NK-92 (cell line): Measurements from ENCODE around the gene LZTS2.
"Not testable (repeated sequence)": the region's sequence is repeated elsewhere in the genome, so short reads cannot be mapped to it uniquely, and the experiment has no call there.

Source experiments
- DNase-seq: peaks from one replicate; lab custom pipeline; 2025; ENCODE audit not compliant: unreplicated experiment; lab: John Stamatoyannopoulos, UW

LZTS2 gene, protein sequence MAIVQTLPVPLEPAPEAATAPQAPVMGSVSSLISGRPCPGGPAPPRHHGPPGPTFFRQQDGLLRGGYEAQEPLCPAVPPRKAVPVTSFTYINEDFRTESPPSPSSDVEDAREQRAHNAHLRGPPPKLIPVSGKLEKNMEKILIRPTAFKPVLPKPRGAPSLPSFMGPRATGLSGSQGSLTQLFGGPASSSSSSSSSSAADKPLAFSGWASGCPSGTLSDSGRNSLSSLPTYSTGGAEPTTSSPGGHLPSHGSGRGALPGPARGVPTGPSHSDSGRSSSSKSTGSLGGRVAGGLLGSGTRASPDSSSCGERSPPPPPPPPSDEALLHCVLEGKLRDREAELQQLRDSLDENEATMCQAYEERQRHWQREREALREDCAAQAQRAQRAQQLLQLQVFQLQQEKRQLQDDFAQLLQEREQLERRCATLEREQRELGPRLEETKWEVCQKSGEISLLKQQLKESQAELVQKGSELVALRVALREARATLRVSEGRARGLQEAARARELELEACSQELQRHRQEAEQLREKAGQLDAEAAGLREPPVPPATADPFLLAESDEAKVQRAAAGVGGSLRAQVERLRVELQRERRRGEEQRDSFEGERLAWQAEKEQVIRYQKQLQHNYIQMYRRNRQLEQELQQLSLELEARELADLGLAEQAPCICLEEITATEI

DNA sequence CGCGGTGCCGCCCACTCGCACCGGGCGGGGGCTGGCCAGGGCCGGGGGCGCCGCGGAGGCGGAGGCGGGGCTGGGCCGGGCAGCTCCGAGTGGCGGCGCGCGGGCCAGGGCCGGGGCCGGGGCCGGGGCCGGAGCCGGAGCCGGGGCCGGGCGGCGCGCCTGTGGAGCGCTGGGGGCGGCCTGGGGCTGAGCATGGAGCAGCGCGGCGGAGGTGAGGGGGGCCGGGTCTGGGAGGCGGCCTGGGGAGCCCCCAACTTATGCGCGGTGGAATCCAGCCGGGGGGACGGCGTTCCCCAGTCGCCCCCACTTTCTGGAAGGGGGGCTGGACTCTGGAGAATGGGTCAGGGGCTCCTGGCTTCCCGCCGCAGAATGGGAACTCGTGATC is at the start of gene LZTS2:
Gene LZTS2 (plus strand): TSS at position 67 of the 385 bp plus-strand sequence. CDS start 2,731 bp downstream, outside the sequence.
- DNase-seq = no peak

DNA sequence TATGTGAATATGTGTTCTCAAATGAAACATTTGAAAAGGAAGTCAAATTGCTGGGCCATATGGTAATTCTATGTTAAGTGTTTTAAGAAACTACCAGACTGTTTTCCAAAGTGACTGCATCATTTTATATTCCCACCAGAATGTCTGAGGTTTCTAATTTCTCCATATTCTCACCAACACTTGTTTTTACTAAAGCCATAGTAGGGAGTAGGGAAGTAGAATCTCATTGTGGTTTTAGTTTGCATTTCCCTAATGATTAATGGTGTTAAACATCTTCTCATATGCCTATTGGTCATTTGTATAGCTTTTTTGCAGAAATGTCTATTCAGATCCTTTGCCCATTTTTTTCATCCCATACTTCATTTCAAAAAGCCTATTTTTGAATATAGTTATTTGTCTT is 39.4 kb upstream of the LZTS2 start:
- DNase-seq = no peak

DNA sequence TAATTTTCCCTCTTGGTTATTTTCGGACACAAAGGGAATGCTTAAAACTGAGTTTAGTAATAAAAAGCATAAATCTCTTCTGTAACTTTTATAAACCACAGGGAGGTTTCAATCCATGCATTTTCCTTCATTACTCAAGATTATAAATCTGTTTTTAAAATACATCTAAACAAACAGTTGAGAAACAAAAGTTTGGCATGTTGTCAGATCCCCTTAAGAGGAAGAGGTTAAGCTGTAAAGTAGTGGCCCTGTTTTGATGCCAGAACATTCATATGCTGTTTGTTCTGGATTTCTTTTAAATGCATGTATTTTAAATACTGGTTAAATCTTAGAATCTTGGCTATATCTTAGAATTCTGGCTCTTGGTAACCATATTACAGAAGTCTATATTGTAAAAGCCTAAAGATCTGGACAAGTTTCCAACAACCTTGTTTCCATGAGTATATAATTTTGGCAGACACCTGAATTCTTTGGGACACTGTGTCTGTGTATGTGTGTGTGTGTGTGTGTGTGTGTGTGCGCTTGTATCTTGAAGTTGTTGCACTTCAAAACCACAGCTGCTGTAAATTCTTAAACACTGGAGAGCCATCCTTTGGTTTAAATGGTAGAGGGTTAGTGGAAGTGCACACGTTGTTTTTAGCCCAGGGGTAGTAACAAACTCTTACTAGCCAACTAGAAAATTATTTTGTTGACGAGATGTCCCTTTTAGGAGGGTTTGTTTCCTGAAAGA is 37.1 kb upstream of the LZTS2 start:
- DNase-seq = no peak

DNA sequence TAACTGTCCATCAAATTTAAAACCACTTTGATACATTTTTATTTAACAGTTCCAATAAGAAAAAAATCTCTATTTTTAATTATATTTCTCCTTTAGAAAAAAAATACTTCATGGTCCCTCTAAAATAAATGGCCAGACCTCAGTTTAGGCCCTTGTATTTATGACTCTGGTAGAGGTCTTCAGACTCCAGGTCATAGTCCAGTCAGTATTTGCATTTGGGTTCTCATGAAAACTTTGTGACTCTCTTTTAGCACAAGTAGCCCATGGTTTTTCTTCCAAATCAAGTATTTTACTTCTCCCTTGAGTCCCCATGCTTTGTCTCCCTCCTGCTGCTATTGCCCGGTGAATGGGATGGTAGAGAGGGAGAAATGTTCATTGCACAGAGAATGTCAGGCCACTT is 35.8 kb upstream of the LZTS2 start:
- no peak for DNase-seq

DNA sequence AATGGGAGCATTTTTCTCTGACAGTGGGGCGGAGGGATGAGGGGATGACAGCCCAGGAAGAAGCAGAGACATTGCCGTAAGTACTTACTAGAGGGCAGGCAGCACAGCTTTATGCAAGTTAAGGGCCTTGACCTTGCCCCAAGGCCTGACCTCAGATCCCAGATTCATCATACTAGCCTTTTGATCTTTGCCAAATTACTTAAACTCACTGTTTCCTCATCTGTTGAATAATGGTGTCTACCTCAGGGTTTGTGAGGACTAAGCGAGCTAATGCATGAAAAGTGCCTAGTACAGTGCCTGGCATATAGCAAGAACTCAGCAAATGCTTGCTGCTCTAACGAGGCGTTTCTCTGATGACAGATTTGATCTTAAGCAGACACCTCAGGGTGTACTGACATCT is 33.8 kb upstream of the LZTS2 start:
- no peak for DNase-seq

DNA sequence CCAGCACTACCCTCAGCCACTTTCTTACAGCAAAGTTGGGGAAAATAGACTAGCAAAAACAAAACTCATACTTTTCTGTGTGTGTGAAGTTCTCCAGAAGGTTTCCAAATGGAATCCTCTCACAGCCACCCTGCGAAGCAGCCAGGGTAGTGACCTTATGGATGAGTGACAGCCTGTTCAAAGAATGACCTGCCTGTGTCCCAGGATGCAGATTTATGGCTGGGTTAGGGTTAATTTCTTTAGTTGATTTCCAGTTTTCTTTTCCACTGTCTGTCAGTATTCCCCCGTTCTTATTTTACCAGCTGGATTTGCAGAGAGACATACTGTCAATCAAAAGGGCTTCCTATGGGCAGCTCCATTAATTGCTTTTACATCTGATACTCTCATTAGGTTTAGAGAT is 32.7 kb upstream of the LZTS2 start:
- no peak for DNase-seq

DNA sequence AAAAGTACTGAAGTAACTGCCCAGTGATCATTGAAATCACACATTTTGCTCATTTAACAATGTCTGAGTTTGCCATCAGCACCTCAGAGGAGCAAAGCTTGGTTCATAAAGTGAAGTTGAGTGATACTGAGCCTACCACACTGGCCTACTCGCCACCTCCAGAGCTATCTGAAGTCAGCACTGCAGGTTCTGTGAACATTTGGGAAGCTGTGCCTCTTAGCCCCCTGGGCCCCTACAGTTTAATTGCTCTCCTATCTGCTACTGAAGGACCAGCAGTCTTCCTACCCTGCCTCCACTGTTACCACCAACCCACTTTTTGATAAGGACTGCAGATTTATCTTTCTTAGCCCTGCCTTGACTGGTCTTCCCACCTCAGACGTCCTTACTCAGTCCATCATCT is 32.3 kb upstream of the LZTS2 start:
- no peak for DNase-seq

DNA sequence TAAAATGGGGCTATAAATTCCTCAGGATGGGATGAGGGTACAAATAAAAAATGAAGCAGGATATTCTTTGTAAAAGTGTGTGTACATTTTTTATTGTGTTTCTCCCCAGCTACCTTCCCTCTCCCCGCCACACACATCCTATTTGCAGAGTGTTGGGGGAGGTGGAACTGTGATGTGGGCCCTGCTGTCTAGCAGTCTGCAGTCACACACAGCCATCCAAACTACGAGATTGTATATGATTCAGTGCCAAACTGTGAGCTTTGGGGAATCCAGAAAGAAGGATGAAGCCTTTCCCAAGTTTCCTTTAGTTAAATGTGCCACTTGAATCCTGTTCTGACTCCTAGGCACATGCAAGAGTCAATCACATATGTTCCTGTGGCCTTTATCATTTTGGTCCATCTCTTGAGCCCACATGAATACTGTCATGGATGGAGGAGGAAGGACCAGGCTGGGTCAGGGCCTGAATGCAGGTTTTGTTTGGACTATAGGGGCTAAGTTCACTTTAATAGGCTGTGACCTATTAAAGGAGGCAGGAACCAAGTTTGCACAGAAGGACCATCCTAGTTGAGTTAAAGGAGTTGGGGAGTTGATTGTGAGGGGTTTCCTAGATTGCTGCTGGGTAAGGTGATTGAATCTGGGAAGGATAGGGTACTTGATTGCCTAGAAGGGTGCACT is 31.4 kb upstream of the LZTS2 start:
- DNase-seq = no peak

DNA sequence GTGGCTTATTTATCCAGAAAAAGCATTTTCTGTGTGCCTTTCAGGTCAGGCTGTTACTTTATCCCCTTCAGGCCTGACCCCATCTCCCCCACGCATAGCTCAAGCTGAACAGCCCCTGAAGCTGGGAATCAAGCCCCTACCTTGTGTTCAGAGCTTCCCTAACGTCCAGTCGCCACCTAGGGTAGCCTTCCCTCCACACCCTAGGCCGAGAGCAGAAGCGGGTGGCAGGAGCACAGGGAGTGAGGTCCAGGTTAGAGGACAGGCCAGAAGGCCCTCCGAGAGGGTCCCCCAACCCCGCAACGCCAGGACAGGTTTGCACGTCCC is 30.8 kb upstream of the LZTS2 start:
- no peak for DNase-seq

DNA sequence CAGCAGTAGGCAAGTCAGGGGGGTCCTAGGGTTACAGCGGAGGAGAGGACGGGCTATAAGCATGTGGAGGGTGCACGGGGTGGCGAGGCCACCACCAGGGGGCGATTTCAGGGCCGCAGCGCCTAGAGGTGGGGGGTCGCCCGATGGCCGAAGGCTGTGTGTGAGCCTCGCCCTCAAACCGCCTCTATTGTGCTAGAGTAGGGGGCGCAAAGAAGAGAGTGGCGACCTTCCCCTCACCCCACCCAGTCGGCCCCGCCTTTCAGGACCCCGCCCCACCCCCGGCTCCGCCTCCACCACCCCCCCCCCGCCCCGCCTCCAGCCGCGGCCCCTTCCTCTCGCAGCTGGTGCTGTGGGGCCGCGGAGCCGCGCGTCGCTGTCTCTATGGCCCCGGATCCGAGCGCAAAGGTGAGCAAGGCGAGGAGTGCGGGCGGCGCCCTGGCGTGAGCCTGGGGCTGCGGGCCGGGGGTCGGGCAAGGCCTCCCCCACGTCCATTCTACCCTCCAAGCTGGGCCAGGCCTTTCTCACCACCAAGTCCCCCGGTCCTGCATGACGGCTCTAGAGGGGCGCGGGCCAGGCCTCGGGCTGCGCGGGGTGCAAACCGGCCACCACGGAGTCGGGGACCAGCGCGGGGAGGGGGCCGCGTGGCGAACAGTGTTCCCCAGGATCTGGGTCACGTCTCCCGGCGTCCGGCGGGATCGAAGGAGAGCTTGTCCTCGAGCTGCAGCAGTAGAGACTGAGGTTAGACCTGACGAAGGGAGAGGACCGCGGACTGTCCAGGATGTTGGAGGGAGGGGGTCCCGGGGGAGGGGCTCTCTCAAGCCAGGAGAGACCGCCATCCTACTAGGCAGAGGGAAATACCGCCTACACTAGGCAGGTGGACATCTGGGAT is 30.2 kb upstream of the LZTS2 start, which contains the start of gene SEMA4G:
Gene SEMA4G (plus strand): TSS at position 318 of the 889 bp plus-strand sequence. CDS start 3,409 bp downstream, outside the sequence.
- DNase-seq = no peak

DNA sequence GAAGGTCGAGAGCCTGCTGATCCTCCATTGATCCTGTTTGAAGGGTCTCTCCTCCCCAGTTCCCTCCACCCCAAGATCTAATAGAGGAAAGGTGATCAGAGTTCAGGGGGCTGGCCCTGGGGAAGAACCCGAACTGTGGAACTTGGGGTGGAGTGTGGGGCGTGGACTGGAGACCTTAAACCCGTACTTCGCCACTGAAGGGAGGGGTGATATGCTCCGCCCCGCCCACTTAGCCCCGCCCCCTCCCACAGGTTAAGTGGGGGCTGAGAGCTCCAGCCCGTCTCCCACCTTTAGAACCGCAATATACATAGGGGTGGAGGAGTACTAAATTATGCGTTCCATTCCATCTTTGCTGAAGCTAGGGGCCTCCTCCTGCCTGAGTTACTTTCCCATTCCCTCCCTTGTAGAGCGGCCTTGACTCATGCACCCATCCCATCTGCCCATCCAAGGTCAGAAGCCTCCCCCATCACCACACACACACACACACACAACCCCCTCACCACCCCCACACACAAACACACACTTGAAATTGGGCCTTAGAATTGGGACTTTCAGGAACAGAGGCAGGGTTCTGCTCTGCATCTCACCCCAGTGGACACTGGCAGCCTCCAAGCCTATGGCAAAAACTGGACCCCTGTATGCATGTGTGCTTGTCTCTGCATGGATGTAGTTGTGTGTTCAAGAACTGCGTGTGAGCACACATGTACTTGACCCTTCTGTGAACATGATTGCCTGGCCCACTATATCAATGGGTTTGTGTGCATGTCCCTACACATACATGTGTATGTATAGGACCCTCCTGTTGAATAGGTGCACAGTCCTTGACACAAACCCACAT is 29.3 kb upstream of the LZTS2 start:
- DNase-seq = no peak

DNA sequence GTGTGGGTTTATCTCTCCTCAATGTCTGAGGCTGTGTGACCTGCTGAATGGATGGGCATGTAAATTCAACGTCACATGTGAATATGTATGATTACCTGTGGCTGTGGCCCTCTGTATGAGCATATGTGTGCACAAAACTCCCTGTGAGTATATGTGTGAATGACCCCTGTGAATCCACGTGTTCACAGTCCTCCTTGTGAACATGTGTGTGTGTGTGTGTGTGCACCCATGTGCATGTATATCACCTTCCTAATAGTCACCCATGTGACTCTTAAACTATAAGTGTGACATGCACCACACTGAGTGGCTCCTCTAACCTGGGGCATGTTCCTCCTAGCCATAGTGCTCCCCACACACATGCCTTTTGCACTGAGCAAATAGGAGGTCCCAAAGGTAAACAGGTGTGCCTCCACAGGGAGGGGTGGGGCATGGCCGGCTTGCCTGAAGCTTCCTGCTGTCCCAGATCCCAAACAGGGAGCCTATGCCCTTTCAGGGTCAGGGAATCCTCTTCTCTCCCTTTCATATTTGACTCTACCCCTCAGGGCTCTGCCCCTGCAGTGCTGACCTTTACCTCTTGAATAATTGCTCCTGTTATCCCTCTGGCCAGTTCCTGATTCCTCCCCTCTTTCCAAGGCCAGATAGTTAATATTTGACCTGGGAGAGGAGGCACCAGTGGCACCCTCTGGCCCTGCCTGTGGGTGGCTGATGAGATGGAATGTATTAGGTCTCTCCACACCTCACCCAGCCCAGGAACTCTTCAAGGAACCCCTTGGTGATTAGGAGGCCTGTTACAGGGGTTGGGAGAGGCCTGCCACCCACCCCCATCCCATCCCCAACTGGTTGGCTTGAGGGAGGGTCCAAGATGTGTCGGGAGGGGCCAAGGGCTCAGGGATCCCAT is 28.4 kb upstream of the LZTS2 start:
- no peak for DNase-seq

DNA sequence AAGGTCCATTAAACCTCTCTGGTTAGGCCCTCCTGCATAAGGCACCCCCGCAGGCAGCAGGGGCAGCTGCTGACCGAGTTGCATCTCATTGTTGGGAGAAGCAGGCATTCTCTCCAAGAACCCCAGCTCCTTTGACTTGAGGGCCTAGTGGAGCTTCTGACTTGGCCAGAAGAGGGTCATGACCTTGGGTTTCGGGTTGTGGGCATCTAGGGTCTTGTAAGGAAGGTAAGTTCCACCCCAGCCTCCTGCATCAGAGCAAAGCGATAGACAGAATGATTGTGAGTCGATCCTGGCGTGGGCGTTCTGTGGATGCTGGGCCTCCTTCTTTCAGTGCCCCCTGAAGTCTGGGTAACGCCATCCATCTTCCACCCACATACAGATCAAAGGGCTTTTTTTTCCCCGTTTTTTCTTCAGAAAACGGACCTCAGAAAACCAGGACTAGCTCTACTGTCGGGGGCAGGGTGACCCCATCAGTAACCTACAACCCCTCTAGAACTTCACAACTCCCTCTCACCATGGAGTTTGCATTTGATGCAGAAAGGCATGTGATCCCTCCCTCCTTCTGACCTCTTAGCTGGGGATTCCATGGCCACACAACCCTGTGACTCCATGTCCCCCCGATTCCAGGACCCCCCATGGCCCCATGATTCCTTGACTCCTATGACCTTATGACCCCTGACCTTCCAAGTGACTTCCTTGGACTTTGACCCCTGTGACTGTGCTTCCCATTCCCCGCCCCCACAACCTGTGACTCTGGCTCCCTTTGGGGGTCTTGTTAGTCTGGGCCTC is 27.3 kb upstream of the LZTS2 start:
- DNase-seq = no peak

DNA sequence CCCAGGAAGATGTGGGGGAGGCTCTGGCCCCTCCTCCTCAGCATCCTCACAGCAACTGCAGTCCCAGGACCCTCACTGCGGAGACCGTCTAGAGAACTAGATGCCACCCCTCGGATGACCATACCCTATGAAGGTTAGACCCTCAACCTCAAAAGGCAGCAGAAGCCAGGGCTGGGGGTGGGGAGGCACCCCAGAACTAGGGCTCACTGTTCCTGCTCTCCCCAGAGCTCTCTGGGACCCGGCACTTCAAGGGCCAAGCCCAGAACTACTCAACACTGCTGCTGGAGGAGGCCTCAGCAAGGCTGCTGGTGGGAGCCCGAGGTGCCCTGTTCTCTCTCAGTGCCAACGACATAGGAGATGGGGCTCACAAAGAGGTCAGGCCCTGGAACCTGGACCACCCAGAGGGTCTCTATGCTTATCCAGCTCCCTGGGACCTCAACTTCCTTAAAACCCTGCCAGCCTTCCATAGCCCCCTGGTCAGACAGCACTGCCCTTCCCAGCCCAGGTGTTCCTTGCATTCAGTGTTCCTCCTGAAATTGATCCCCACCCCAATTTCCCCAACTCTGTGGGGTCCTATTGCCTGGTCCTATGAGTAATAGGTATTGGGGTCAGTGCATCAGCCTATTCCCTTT is 26.6 kb upstream of the LZTS2 start:
- no peak for DNase-seq

DNA sequence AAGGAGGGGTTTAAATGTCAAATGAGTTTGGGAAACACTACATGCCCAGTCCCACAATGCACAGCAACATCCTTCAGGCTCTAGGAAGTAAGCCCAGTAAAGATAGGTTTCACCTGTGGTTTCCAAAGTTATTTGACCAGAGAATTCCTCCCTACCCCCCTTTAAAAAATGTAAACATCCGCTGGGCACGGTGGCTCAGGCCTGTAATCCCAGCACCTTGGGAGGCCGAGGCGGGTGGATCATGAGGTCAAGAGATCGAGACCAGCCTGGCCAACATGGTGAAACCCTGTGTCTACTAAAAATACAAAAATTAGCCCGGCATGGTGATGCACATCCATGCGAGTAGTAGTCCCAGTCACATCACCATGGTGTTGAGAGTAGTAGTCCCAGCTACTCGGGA is 24.2 kb upstream of the LZTS2 start:
- not testable (repeated sequence) for DNase-seq

DNA sequence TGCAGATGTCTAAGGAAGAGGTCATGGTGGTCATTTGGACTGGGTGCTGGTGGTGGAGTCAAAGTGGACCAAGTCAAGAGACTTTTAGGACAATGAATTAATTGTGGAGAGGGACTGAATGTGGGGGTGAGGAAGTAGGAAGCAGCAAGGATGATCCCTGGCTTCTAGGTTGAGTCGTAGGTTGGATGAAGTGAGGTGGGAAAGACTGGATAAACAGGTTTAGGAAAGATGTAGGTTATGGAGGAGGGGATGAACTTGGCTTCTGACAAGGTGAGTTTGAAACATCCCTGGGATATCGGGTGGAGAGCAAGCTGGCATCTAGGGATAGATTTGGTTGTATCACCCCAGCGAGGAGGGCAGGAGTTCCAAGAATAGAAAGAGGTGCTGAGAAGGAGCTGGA is 22.7 kb upstream of the LZTS2 start:
- DNase-seq = no peak

DNA sequence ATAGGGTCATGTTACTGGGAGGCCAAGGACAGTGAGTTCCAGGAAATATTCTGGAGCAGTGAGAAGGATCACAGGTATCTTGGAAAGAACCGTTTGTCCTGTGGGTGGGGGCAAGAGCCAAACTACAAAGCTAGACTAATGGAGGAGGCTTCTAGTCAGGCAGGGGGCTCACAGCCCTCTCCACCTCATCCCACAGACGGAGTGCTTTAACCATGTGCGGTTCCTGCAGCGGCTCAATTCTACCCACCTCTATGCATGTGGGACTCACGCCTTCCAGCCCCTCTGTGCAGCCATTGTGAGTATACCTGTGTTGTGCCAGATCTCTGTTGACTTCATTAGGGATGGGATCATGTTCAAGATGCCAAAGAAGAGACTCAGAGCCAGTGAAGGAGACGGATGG is 22.2 kb upstream of the LZTS2 start:
- no peak for DNase-seq
